ENCODE data around the gene SLC10A6. TPM values are rescaled to one million over a fixed set of nuclear protein-coding genes. Genes with fewer than 3 reads are reported as not detected.
A peak's percentile ranks its signal among the peaks of the same experiment; 100 is the strongest.

Gene SLC10A6, protein sequence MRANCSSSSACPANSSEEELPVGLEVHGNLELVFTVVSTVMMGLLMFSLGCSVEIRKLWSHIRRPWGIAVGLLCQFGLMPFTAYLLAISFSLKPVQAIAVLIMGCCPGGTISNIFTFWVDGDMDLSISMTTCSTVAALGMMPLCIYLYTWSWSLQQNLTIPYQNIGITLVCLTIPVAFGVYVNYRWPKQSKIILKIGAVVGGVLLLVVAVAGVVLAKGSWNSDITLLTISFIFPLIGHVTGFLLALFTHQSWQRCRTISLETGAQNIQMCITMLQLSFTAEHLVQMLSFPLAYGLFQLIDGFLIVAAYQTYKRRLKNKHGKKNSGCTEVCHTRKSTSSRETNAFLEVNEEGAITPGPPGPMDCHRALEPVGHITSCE
- total RNA-seq (2014; rRNA removed): not detected in 2 replicates
- percentile 21 among the genes with signal in this experiment for Bru-seq, nascent RNA
- percentile 33 among the genes with signal in this experiment for BruChase-seq, experiment 1, labeled RNA remaining after a 6-hour chase
- percentile 28 among the genes with signal in this experiment for BruChase-seq, experiment 2, labeled RNA remaining after a 2-hour chase
- long read RNA-seq: 0 reads

DNA sequence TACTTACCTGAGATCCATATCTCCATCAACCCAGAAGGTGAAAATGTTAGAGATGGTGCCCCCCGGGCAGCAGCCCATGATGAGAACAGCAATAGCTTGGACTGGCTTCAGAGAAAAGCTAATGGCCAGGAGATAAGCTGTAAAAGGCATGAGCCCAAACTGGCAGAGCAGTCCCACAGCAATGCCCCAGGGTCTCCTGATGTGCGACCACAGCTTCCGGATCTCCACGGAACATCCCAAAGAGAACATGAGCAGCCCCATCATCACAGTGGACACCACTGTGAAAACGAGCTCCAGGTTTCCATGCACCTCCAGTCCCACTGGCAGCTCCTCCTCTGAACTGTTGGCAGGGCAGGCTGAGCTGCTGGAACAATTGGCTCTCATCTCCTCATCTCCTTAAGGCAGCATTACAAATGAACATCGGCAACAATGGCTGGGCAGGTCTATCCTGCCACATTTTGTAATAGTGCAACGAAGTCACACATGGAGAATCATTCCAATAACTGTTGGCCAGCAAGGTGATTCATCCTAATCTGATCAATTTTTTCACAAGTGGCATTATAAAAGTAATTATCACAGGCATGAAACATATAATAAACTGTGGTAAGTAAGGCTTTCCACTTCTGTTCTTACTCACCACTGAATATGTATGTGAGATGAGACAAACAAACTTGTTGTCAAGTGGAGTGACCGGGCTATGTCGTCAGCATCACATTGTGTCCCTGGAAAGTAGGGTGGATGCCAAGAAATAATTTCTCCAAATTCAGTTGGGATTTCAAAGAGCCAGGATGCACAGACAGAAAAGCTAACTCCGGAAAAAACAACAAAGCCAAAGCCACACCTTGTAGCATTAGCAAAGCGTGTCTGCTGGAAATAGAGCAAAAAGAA lies at the start of gene SLC10A6:
TSS of gene SLC10A6 (minus strand) at position 653 of the 888 bp plus-strand sequence. CDS start at position 384, 269 bp downstream.
- H3K27me3 ChIP-seq (ENCODE audit: low read length): no peaks in the 10 kb centered on the region
- no peak within 1 kb of the TSS for H3K9ac ChIP-seq (ENCODE audit: low read length)
- H4K20me1 ChIP-seq (ENCODE audit: low read length): no peaks in the 10 kb centered on the region
- H3K9me2 ChIP-seq (replicated peaks; ENCODE audit: low read length): no peaks in the 10 kb centered on the region
- no peaks in the 10 kb centered on the region for H3K36me3 ChIP-seq (ENCODE audit: low read depth, low read length)
- H3K9me3 ChIP-seq (ENCODE audit: low read length): no peaks in the 10 kb centered on the region
- intact Hi-C loops (cut with micrococcal nuclease): no loop called here
- peaks cover 16% of the 10 kb centered on the region for H3K4me1 ChIP-seq (ENCODE audit: insufficient read depth, low read length)
- no peak within 1 kb of the TSS for H3K4me3 ChIP-seq (ENCODE audit: low read length)
- no peak for DNase-seq
- H3K79me2 ChIP-seq (ENCODE audit: low read length): no peaks in the 10 kb centered on the region
- BruUV-seq (replicated peaks): no TSS peak
- ATAC-seq: no peak
- 0 out of 2 replicates have a peak within 1 kb of the TSS, but pooled peaks have one; percentile 49 for H2AFZ ChIP-seq (ENCODE audit: low read length)
- H3K27ac ChIP-seq (ENCODE audit: low read length): peak within 1 kb of the TSS; percentile 43; the same call in 1 of the 2 replicates
- TF ChIP-seq, protein P1, sequence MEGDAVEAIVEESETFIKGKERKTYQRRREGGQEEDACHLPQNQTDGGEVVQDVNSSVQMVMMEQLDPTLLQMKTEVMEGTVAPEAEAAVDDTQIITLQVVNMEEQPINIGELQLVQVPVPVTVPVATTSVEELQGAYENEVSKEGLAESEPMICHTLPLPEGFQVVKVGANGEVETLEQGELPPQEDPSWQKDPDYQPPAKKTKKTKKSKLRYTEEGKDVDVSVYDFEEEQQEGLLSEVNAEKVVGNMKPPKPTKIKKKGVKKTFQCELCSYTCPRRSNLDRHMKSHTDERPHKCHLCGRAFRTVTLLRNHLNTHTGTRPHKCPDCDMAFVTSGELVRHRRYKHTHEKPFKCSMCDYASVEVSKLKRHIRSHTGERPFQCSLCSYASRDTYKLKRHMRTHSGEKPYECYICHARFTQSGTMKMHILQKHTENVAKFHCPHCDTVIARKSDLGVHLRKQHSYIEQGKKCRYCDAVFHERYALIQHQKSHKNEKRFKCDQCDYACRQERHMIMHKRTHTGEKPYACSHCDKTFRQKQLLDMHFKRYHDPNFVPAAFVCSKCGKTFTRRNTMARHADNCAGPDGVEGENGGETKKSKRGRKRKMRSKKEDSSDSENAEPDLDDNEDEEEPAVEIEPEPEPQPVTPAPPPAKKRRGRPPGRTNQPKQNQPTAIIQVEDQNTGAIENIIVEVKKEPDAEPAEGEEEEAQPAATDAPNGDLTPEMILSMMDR (conservative IDR thresholded peaks at IDR 0.05; ENCODE audit: low read depth, low read length): no peak
- no peak for TF ChIP-seq EZH2phosphoT487 (IDR thresholded peaks at IDR 0.05; ENCODE audit: borderline replicate concordance, low read length)
- no peak for TF ChIP-seq EZH2 (IDR thresholded peaks at IDR 0.05; ENCODE audit: low read length, unreplicated experiment)
- CTCF ChIA-PET: no interaction called here
- no peak within 1 kb of the TSS for H3K4me2 ChIP-seq (ENCODE audit: low read length)
- no peaks in the 10 kb centered on the region for H3F3A ChIP-seq (ENCODE audit: low read length, unreplicated experiment)
- POLR2A ChIA-PET (ENCODE audit: unreplicated experiment): no interaction called here

DNA sequence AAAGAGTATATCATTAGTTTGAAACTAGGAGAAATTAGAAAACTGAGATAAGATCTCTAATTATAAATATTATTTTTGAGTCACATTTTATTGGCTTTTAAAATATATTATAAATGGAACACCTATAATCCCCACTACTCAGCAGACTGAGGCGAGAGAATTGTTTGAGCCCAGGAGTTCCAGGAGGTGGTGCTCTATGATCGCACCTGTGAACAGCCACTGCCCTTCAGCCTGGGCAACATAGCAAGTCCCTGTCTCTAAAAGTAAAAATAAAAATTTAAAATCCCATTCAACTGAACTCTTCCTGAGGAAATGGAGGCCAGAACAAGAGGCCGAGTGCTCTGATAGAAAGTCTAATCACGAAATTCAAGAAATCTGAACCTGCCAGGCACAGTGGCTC lies 49.4 kb upstream of the SLC10A6 start:
- Histone ChIP-seq H3K9me3 (ENCODE audit: low read length) (no peaks in the 10 kb centered on the region), H3F3A (ENCODE audit: low read length, unreplicated experiment) (no peaks in the 10 kb centered on the region), H3K4me3 (ENCODE audit: low read length) (no peak overlapping the region), H3K4me2 (ENCODE audit: low read length) (no peak overlapping the region), H2AFZ (ENCODE audit: low read length) (no peak overlapping the region), H3K9me2 (replicated peaks; ENCODE audit: low read length) (no peaks in the 10 kb centered on the region), H3K9ac (ENCODE audit: low read length) (no peak overlapping the region), H3K4me1 (ENCODE audit: insufficient read depth, low read length) (peaks cover 11% of the 10 kb centered on the region), H3K79me2 (ENCODE audit: low read length) (no peaks in the 10 kb centered on the region), H3K36me3 (ENCODE audit: low read depth, low read length) (no peaks in the 10 kb centered on the region), H4K20me1 (ENCODE audit: low read length) (no peaks in the 10 kb centered on the region), H3K27me3 (ENCODE audit: low read length) (no peaks in the 10 kb centered on the region), H3K27ac (ENCODE audit: low read length) (no peak overlapping the region)
- ChIA-PET CTCF (no interaction called here), POLR2A (ENCODE audit: unreplicated experiment) (interaction anchor here (0.7 kb wide), 1 partner anchor 404 kb away, joined by 6 read pairs; no protein-coding TSS in a partner anchor)
- DNase-seq (peak; percentile 25), ATAC-seq (no peak)
- intact Hi-C loops (cut with micrococcal nuclease): loop anchor here (10.0 kb wide), 1 partner anchor 224 kb away; no protein-coding TSS in a partner anchor
- no TSS peak for BruUV-seq (replicated peaks)
- TF ChIP-seq, protein P1 (conservative IDR thresholded peaks at IDR 0.05; ENCODE audit: low read depth, low read length): peak; percentile 27; the same call in 1 of the 2 replicates
- TF ChIP-seq EZH2phosphoT487 (IDR thresholded peaks at IDR 0.05; ENCODE audit: borderline replicate concordance, low read length): no peak

All from PC-3 (cell line).